H1 (cell line): ENCODE results near the gene APOM. TPM values are rescaled to one million over a fixed set of nuclear protein-coding genes. Genes with fewer than 3 reads are reported as not detected.

Experiments
- CTCF ChIA-PET: fragments of 300-600 bp; sonication (Branson Sonifier 250); formaldehyde crosslinking; loops from one replicate; lab custom pipeline; 2021; ENCODE audit not compliant: partially characterized antibody; lab: Charles Lee
- POLR2A ChIA-PET: fragments of 300-600 bp; sonication (Branson Sonifier 250); formaldehyde crosslinking; loops from one replicate; lab custom pipeline; 2021; ENCODE audit warnings: inconsistent platforms; ENCODE audit not compliant: partially characterized antibody; lab: Charles Lee
- DNase-seq, 2 experiments: peaks; one replicate each; pipeline versions ENCODE4 v3.0.0 to v3.0.0-alpha.2; 2010 to 2022; ENCODE audit warnings: low spot score in 2 of 2, low read depth in 1 of 2, mixed read lengths in 1 of 2
- FAIRE-seq: peaks from 2 replicates; lab custom pipeline; 2011; peaks lifted over from hg19 to GRCh38; lab: Jason Lieb, UNC
- H2AFZ ChIP-seq: 2 replicates; pipeline ENCODE4 v1.8.1; 2012; ENCODE audit warnings: low read length, inconsistent platforms
- H2AK5ac ChIP-seq: 2 replicates; pipeline ENCODE4 v1.6.1; 2013; ENCODE audit warnings: low read depth, low read length
- H2BK120ac ChIP-seq: replicated peaks from 2 replicates; pipeline ENCODE3; 2013; ENCODE audit warnings: low read depth, low read length, inconsistent platforms
- H2BK12ac ChIP-seq: 2 replicates; pipeline ENCODE4 v1.6.1; 2013; ENCODE audit warnings: low read depth, low read length
- H2BK15ac ChIP-seq: 2 replicates; pipeline ENCODE4 v1.6.1; 2013; ENCODE audit warnings: low read length
- H2BK20ac ChIP-seq: 2 replicates; pipeline ENCODE4 v1.6.1; 2013; ENCODE audit warnings: low read length
- H2BK5ac ChIP-seq: 2 replicates; pipeline ENCODE4 v1.6.1; 2013; ENCODE audit warnings: low read depth, low read length
- H3K14ac ChIP-seq: 2 replicates; pipeline ENCODE4 v1.6.1; 2013; ENCODE audit warnings: inconsistent platforms; ENCODE audit not compliant: insufficient read length
- H3K18ac ChIP-seq: 2 replicates; pipeline ENCODE4 v1.6.1; 2013; ENCODE audit warnings: low read length; ENCODE audit errors: extremely low read depth
- H3K23ac ChIP-seq: 2 replicates; pipeline ENCODE4 v1.6.1; 2013; ENCODE audit warnings: inconsistent platforms; ENCODE audit not compliant: insufficient read length
- H3K23me2 ChIP-seq: 2 replicates; pipeline ENCODE4 v1.6.1; 2013; ENCODE audit warnings: low read depth, low read length
- H3K27ac ChIP-seq: 2 replicates; pipeline ENCODE4 v1.6.1; 2011; ENCODE audit warnings: low read depth, low read length, inconsistent platforms
- H3K27me3 ChIP-seq, 4 experiments: replicated peaks in 1 of 4; 1 replicate in 1 of 4; 2 replicates in 3 of 4; pipeline versions ENCODE4 v1.6.1 to v1.8.1; 2011 to 2013; ENCODE audit warnings: low read length in 3 of 4, mild to moderate bottlenecking in 3 of 4, inconsistent platforms in 2 of 4, mixed read lengths in 2 of 4, moderate library complexity in 1 of 4; ENCODE audit not compliant: control insufficient read depth in 3 of 4, insufficient read depth in 3 of 4; ENCODE audit errors: extremely low read depth in 1 of 4
- H3K36me3 ChIP-seq, 4 experiments: 2 replicates each; pipeline versions ENCODE4 v1.6.1 to v1.8.1; 2011 to 2013; ENCODE audit warnings: mild to moderate bottlenecking in 4 of 4, low read length in 3 of 4, moderate library complexity in 2 of 4, control low read depth in 1 of 4, inconsistent platforms in 1 of 4; ENCODE audit not compliant: insufficient read depth in 4 of 4, control insufficient read depth in 2 of 4
- H3K4ac ChIP-seq: replicated peaks from 2 replicates; pipeline ENCODE3; 2013; ENCODE audit warnings: low read length, low read depth, mixed read lengths, inconsistent platforms; ENCODE audit not compliant: insufficient read length
- H3K4me1 ChIP-seq, 4 experiments: replicated peaks in 1 of 4; 1 replicate in 1 of 4; 2 replicates in 3 of 4; pipeline versions ENCODE4 v1.6.1 to v1.8.1; 2011 to 2013; ENCODE audit warnings: low read length in 3 of 4, inconsistent platforms in 2 of 4, mixed read lengths in 1 of 4; ENCODE audit not compliant: insufficient read depth in 4 of 4, control insufficient read depth in 3 of 4
- H3K4me2 ChIP-seq, 2 experiments: 2 replicates each; pipeline versions ENCODE4 v1.6.1 to v1.8.1; 2011 to 2013; ENCODE audit warnings: low read depth in 2 of 2, low read length in 2 of 2, control low read depth in 1 of 2, inconsistent platforms in 1 of 2, mild to moderate bottlenecking in 1 of 2; ENCODE audit not compliant: insufficient read depth in 1 of 2
- H3K4me3 ChIP-seq, 4 experiments: fragments of 200-600, 300-600 bp in 1 of 4; sonication (generic), shearing (Covaris generic), sonication (Bioruptor Twin) in 1 of 4; 2 replicates each; pipeline versions ENCODE4 v1.5.1 to v1.8.1; 2011 to 2016; ENCODE audit warnings: low read length in 4 of 4, low read depth in 3 of 4, control low read depth in 2 of 4, inconsistent platforms in 2 of 4, mild to moderate bottlenecking in 2 of 4, mixed read lengths in 1 of 4, moderate library complexity in 1 of 4; ENCODE audit not compliant: insufficient read depth in 2 of 4; ENCODE audit errors: extremely low read depth in 1 of 4
- H3K56ac ChIP-seq: replicated peaks from 2 replicates; pipeline ENCODE3; 2013; ENCODE audit warnings: low read depth, mild to moderate bottlenecking, mixed read lengths, low read length, inconsistent platforms; ENCODE audit not compliant: insufficient read length
- H3K79me1 ChIP-seq: 2 replicates; pipeline ENCODE4 v1.6.1; 2013; ENCODE audit warnings: low read depth, low read length, control low read depth
- H3K79me2 ChIP-seq, 2 experiments: 2 replicates each; pipeline versions ENCODE4 v1.6.1 to v1.8.1; 2012 to 2013; ENCODE audit warnings: low read length in 2 of 2, mild to moderate bottlenecking in 2 of 2, inconsistent platforms in 1 of 2; ENCODE audit not compliant: insufficient read depth in 2 of 2, control insufficient read depth in 1 of 2
- H3K9ac ChIP-seq, 4 experiments: replicated peaks in 1 of 4; 1 replicate in 1 of 4; 2 replicates in 3 of 4; pipeline versions ENCODE4 v1.6.1 to v1.8.1; 2011 to 2013; ENCODE audit warnings: low read depth in 3 of 4, low read length in 3 of 4, control low read depth in 2 of 4, mild to moderate bottlenecking in 2 of 4, moderate library complexity in 2 of 4, inconsistent platforms in 1 of 4; ENCODE audit errors: extremely low read depth in 1 of 4
- H3K9me3 ChIP-seq, 2 experiments: 2 replicates each; pipeline versions ENCODE4 v1.6.1 to v1.8.1; 2012 to 2013; ENCODE audit warnings: mild to moderate bottlenecking in 2 of 2, moderate library complexity in 2 of 2, control low read depth in 1 of 2, inconsistent platforms in 1 of 2, low read depth in 1 of 2, low read length in 1 of 2, mixed read lengths in 1 of 2; ENCODE audit not compliant: insufficient read depth in 2 of 2
- H4K20me1 ChIP-seq, 2 experiments: replicated peaks in 1 of 2; 2 replicates each; pipeline versions ENCODE3 to v1.8.1; 2011 to 2013; ENCODE audit warnings: inconsistent platforms in 2 of 2, low read length in 2 of 2, mild to moderate bottlenecking in 1 of 2; ENCODE audit not compliant: insufficient read depth in 2 of 2, control insufficient read depth in 1 of 2
- H4K5ac ChIP-seq: 2 replicates; pipeline ENCODE4 v1.6.1; 2013; ENCODE audit warnings: low read length, low read depth, mixed read lengths, inconsistent platforms; ENCODE audit not compliant: insufficient read length
- H4K8ac ChIP-seq: 2 replicates; pipeline ENCODE4 v1.8.0; 2013; ENCODE audit warnings: mild to moderate bottlenecking, moderate library complexity, low read length, inconsistent platforms; ENCODE audit not compliant: insufficient read depth; ENCODE audit errors: extremely low read depth
- H4K91ac ChIP-seq: replicated peaks from 2 replicates; pipeline ENCODE3; 2013; ENCODE audit warnings: low read length, mixed read lengths, inconsistent platforms; ENCODE audit not compliant: insufficient read length
- ATF3 ChIP-seq: IDR thresholded peaks from 2 replicates; pipeline ENCODE4 v1.6.1; 2011; ENCODE audit warnings: low read depth, mild to moderate bottlenecking, low read length; ENCODE audit not compliant: insufficient read depth
- BRCA1 ChIP-seq: IDR thresholded peaks from 2 replicates; pipeline ENCODE4 v1.6.1; 2012; ENCODE audit warnings: low read depth, low read length, improper control_type of control experiment
- CBX8 ChIP-seq: fragments of 300-800, 300-1000 bp; sonication (generic); IDR thresholded peaks from 2 replicates; pipeline ENCODE4 v1.7.1; 2016; ENCODE audit warnings: low read depth, low read length, borderline replicate concordance
- CEBPB ChIP-seq: IDR thresholded peaks from 2 replicates; pipeline ENCODE4 v1.6.1; 2012; ENCODE audit warnings: low read depth, low read length
- CHD1 ChIP-seq: IDR thresholded peaks from 2 replicates; pipeline ENCODE4 v1.6.1; 2012; ENCODE audit warnings: low read depth, low read length, improper control_type of control experiment
- EGR1 ChIP-seq: IDR thresholded peaks from 2 replicates; pipeline ENCODE4 v1.6.1; 2011; ENCODE audit warnings: low read depth, low read length, borderline replicate concordance
- EZH2 ChIP-seq: fragments of 200-600 bp; sonication (generic); IDR thresholded peaks from 2 replicates; pipeline ENCODE4 v1.7.1; 2012; ENCODE audit warnings: low read depth, mild to moderate bottlenecking, moderate library complexity, low read length, inconsistent platforms; ENCODE audit not compliant: severe bottlenecking
- JUND ChIP-seq: IDR thresholded peaks from 2 replicates; pipeline ENCODE4 v1.6.1; 2011; ENCODE audit warnings: mild to moderate bottlenecking, improper control_type of control experiment, low read length
- MAFK ChIP-seq: IDR thresholded peaks from 2 replicates; pipeline ENCODE4 v1.6.1; 2012; ENCODE audit warnings: low read depth, mild to moderate bottlenecking, improper control_type of control experiment, low read length
- MAX ChIP-seq: IDR thresholded peaks from 2 replicates; pipeline ENCODE4 v1.6.1; 2012; ENCODE audit warnings: inconsistent platforms
- NANOG ChIP-seq: IDR thresholded peaks from 2 replicates; pipeline ENCODE4 v1.6.1; 2011; ENCODE audit warnings: low read length, low read depth, mild to moderate bottlenecking, inconsistent platforms; ENCODE audit not compliant: insufficient read depth, poor library complexity, severe bottlenecking
- RNF2 ChIP-seq: fragments of 200-900, 300-1000 bp; sonication (generic); IDR thresholded peaks from 2 replicates; pipeline ENCODE4 v1.7.1; 2016; ENCODE audit warnings: borderline replicate concordance, low read depth, mild to moderate bottlenecking, antibody characterized with exemption, low read length; ENCODE audit not compliant: poor library complexity, severe bottlenecking; ENCODE audit errors: missing control alignments
- SUZ12 ChIP-seq: fragments of 200-600 bp; sonication (generic); IDR thresholded peaks from 2 replicates; pipeline ENCODE4 v1.6.1; 2012; ENCODE audit warnings: mild to moderate bottlenecking, inconsistent platforms, low read length, moderate library complexity, mixed read lengths
- WGBS, 2 experiments: shearing (Covaris generic) in 1 of 2; methylation state at CpG; one replicate each; pipeline versions ENCODE4 v1.1.6 to v1.1.7; 2013 to 2015; ENCODE audit warnings: low lambda C conversion rate in 2 of 2, mixed read lengths in 2 of 2, inconsistent platforms in 1 of 2, low coverage in 1 of 2, missing lambda C conversion rate in 1 of 2; ENCODE audit not compliant: insufficient replicate concordance in 2 of 2, insufficient coverage in 1 of 2, insufficient read length in 1 of 2; ENCODE audit errors: extremely low coverage in 1 of 2, missing lambda C conversion rate in 1 of 2; 5-methylcytosine and 5-hydroxymethylcytosine counted together
- polyA plus RNA-seq, 7 experiments: library from polyadenylated mRNA; depleted of rRNA in 3 of 7; stranded (reverse) in 5 of 7; unstranded in 2 of 7; fragments of >200 nt in 5 of 7; fragments of 200-250 nt in 2 of 7; gene quantifications; 1 replicate in 5 of 7; 2 replicates in 1 of 7; 4 replicates in 1 of 7; pipeline versions ENCODE4 v1.2.1 to v1.2.3, GENCODE V29; 2011 to 2013; ENCODE audit warnings: missing spikeins in 2 of 7, mixed read lengths in 2 of 7
- total RNA-seq: library from RNA; stranded (reverse); fragmentation: NEBNext Ultra II Directional; extraction: Animal tissue kit (Norgen Biotek cat#: 25700); gene quantifications from 2 replicates; pipeline ENCODE4 v1.2.1, GENCODE V29; 2021

The APOM gene
- total and polyA plus RNA-seq, 2 of the 8 experiments (the other 6 are each of a cell fraction or from before 2014, with no cell fraction given): 3.4 to 12.0 TPM

- TF ChIP-seq SUZ12: no peak
- no peak for TF ChIP-seq EZH2
- no peak for TF ChIP-seq RNF2
- TF ChIP-seq NANOG: no peak
- no peak for TF ChIP-seq ATF3
- no peak for TF ChIP-seq CBX8
- TF ChIP-seq MAX: no peak
- no peak for TF ChIP-seq CHD1
- no peak for TF ChIP-seq BRCA1
- TF ChIP-seq EGR1: no peak
- no peak for TF ChIP-seq MAFK
- no peak for TF ChIP-seq JUND
- TF ChIP-seq CEBPB: no peak
- ChIA-PET CTCF (interaction anchor here (0.8 to 1.0 kb wide), 2 partner anchors 10 to 14 kb away, joined by 3 read pairs; no protein-coding TSS in a partner anchor), POLR2A (interaction anchor here (1.5 to 34.9 kb wide), 6 partner anchors 6 to 136 kb away, joined by 3 to 883 read pairs (median 54); partner anchors contain the start of genes APOM, BAG6, C6orf47 and CSNK2B)
- no peaks in the 10 kb centered on the region for H3K27me3 ChIP-seq
- no peak overlapping the region for H3K14ac ChIP-seq
- H3K79me2 ChIP-seq: no peaks in the 10 kb centered on the region
- no peak overlapping the region for H4K91ac ChIP-seq
- WGBS, 2 experiments: 93% methylated on average over 4 of the region's 4 CpGs; no CpG with 5 or more reads in 1 of the 2 experiments
- H2BK5ac ChIP-seq: no peak overlapping the region
- no peak overlapping the region for H3K4me2 ChIP-seq
- H2BK120ac ChIP-seq: no peak overlapping the region
- H3K23me2 ChIP-seq: no peaks in the 10 kb centered on the region
- no peak overlapping the region for H3K18ac ChIP-seq
- no peak overlapping the region for H3K23ac ChIP-seq
- no peak overlapping the region for H3K56ac ChIP-seq
- H3K9me3 ChIP-seq: no peaks in the 10 kb centered on the region
- FAIRE-seq (no peak), DNase-seq (no peak)
- H4K5ac ChIP-seq: no peak overlapping the region
- no peak overlapping the region for H2AK5ac ChIP-seq
- no peak overlapping the region for H4K8ac ChIP-seq
- no peak overlapping the region for H3K27ac ChIP-seq
- H2BK20ac ChIP-seq: no peak overlapping the region
- no peak overlapping the region for H3K4me3 ChIP-seq
- no peak overlapping the region for H2AFZ ChIP-seq
- no peaks in the 10 kb centered on the region; the same call in none of the 2 replicates for H3K79me1 ChIP-seq
- no peak overlapping the region for H2BK12ac ChIP-seq
- no peaks in the 10 kb centered on the region for H3K4me1 ChIP-seq
- H2BK15ac ChIP-seq: no peak overlapping the region
- no peak overlapping the region for H3K9ac ChIP-seq
- peaks cover 6 to 12% of the 10 kb centered on the region in 2 experiments for H4K20me1 ChIP-seq
- no peak overlapping the region for H3K4ac ChIP-seq
- H3K36me3 ChIP-seq: peaks cover 52 to 93% (median 76%) of the 10 kb centered on the region in 4 experiments
Observed at GRCh38 chr6:31641370-31641769, 14.3 kb upstream of the APOM start.
